GM15510 (cell line): Measurements from ENCODE around the gene CD247.

ENCODE experiments used
- POLR2A ChIP-seq: IDR thresholded peaks from 3 replicates; pipeline ENCODE4 v1.6.1; 2011; ENCODE audit warnings: borderline replicate concordance; ENCODE audit not compliant: insufficient read length; ENCODE audit errors: extremely low read depth

Gene CD247

GRCh38 chr1:167526667-167527383 is 8.5 kb upstream of the CD247 start:
- no peak for TF ChIP-seq POLR2A

- no peak for TF ChIP-seq POLR2A
Observed at GRCh38 chr1:167524651-167525050, 6.3 kb upstream of the CD247 start.

GRCh38 chr1:167522246-167522645 is 3.9 kb upstream of the CD247 start:
- no peak for TF ChIP-seq POLR2A

GRCh38 chr1:167520711-167521206 is 2.4 kb upstream of the CD247 start:
- no peak for TF ChIP-seq POLR2A

- TF ChIP-seq POLR2A, result no peak
Observed at GRCh38 chr1:167517535-167518330, 596 bp downstream of the CD247 start.

- TF ChIP-seq POLR2A, result no peak
Observed at GRCh38 chr1:167516404-167517388, 1.6 kb downstream of the CD247 start.

GRCh38 chr1:167515893-167516321 is 2.4 kb downstream of the CD247 start:
- TF ChIP-seq POLR2A, result no peak

- TF ChIP-seq POLR2A, result no peak
Observed at GRCh38 chr1:167515461-167515860, 2.9 kb downstream of the CD247 start.

GRCh38 chr1:167514288-167514687 is 4.0 kb downstream of the CD247 start:
- no peak for TF ChIP-seq POLR2A

- no peak for TF ChIP-seq POLR2A
Observed at GRCh38 chr1:167512046-167512654, 6.2 kb downstream of the CD247 start.

- no peak for TF ChIP-seq POLR2A
Observed at GRCh38 chr1:167511374-167511986, 6.8 kb downstream of the CD247 start.

- TF ChIP-seq POLR2A, result no peak
Observed at GRCh38 chr1:167510881-167511280, 7.4 kb downstream of the CD247 start.

- no peak for TF ChIP-seq POLR2A
Observed at GRCh38 chr1:167510244-167510643, 8.1 kb downstream of the CD247 start.

GRCh38 chr1:167509587-167509986 is 8.7 kb downstream of the CD247 start:
- no peak for TF ChIP-seq POLR2A
